Karpas-422 (cell line): ENCODE measurements around the gene CXCR5. TPM values are rescaled to one million over a fixed set of nuclear protein-coding genes. Genes with fewer than 3 reads are reported as not detected.
A peak's percentile ranks its signal among the peaks of the same experiment; 100 is the strongest.
"Not testable (repeated sequence)": the region's sequence is repeated elsewhere in the genome, so short reads cannot be mapped to it uniquely, and the experiment has no call there.

Experiments
- DNase-seq: peaks from one replicate; pipeline ENCODE4 v3.0.0-alpha.2; 2015
- H2AFZ ChIP-seq: fragments of 200-600 bp; sonication (generic); 2 replicates; pipeline ENCODE4 v1.6.1; 2014; ENCODE audit warnings: antibody characterized with exemption, low read length, mixed read lengths
- H3K27ac ChIP-seq: fragments of 200-600 bp; sonication (generic); 2 replicates; pipeline ENCODE4 v1.5.1; 2014; ENCODE audit warnings: mild to moderate bottlenecking, low read length, moderate library complexity
- H3K27me3 ChIP-seq: fragments of 200-600 bp; sonication (generic); 2 replicates; pipeline ENCODE4 v1.6.1; 2014; ENCODE audit warnings: low read length, mixed read lengths
- H3K36me3 ChIP-seq: fragments of 200-600 bp; sonication (generic); 2 replicates; pipeline ENCODE4 v1.6.1; 2014; ENCODE audit warnings: low read length, mixed read lengths; ENCODE audit not compliant: insufficient read depth
- H3K4me1 ChIP-seq: fragments of 200-600 bp; sonication (generic); 2 replicates; pipeline ENCODE4 v1.6.1; 2014; ENCODE audit warnings: mild to moderate bottlenecking, low read length, mixed read lengths
- H3K4me2 ChIP-seq: fragments of 200-600 bp; sonication (generic); 2 replicates; pipeline ENCODE4 v1.6.1; 2014; ENCODE audit warnings: low read length, low read depth, mild to moderate bottlenecking; ENCODE audit not compliant: poor library complexity, severe bottlenecking
- H3K4me3 ChIP-seq: fragments of 200-600 bp; sonication (generic); 2 replicates; pipeline ENCODE4 v1.5.1; 2014; ENCODE audit warnings: mild to moderate bottlenecking, antibody characterized with exemption, low read length, mixed read lengths
- H3K79me2 ChIP-seq: fragments of 200-600 bp; sonication (generic); 2 replicates; pipeline ENCODE4 v1.6.1; 2014; ENCODE audit warnings: mild to moderate bottlenecking, low read length, mixed read lengths
- H3K9ac ChIP-seq: fragments of 200-600 bp; sonication (generic); 2 replicates; pipeline ENCODE4 v1.6.0; 2014; ENCODE audit warnings: low read length
- H3K9me2 ChIP-seq: fragments of 200-600 bp; sonication (generic), shearing (Covaris generic); replicated peaks from 2 replicates; pipeline ENCODE4 v1.6.0; 2014; ENCODE audit warnings: mild to moderate bottlenecking, low read length, moderate library complexity; ENCODE audit not compliant: insufficient read depth
- H3K9me3 ChIP-seq: fragments of 300-700, 200-600 bp; sonication (generic); 2 replicates; pipeline ENCODE4 v1.6.1; 2014; ENCODE audit warnings: low read length, mixed read lengths
- H4K20me1 ChIP-seq: fragments of 200-600 bp; sonication (generic); 2 replicates; pipeline ENCODE4 v1.6.1; 2014; ENCODE audit warnings: mild to moderate bottlenecking, antibody characterized with exemption, low read length, low read depth; ENCODE audit not compliant: insufficient read depth
- total RNA-seq: library from RNA; depleted of rRNA; stranded (reverse); fragments of >200 nt; shearing (Covaris generic); gene quantifications from 2 replicates; pipeline ENCODE4 v1.2.3, GENCODE V29; 2014; ENCODE audit warnings: low replicate concordance; rRNA removed

The CXCR5 gene, protein sequence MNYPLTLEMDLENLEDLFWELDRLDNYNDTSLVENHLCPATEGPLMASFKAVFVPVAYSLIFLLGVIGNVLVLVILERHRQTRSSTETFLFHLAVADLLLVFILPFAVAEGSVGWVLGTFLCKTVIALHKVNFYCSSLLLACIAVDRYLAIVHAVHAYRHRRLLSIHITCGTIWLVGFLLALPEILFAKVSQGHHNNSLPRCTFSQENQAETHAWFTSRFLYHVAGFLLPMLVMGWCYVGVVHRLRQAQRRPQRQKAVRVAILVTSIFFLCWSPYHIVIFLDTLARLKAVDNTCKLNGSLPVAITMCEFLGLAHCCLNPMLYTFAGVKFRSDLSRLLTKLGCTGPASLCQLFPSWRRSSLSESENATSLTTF
- total RNA-seq = 0.71 and 1.2 TPM in 2 replicates

GRCh38 chr11:118883368-118884071 lies at the start of gene CXCR5:
TSS of gene CXCR5 (plus strand) at chr11:118883892. CDS start at chr11:118883942, 50 bp downstream.
- no peaks in the 10 kb centered on the region for H4K20me1 ChIP-seq
- H3K4me3 ChIP-seq = peak within 1 kb of the TSS; percentile 25; the same call in 1 of the 2 replicates
- no peak within 1 kb of the TSS for H3K27ac ChIP-seq
- H3K36me3 ChIP-seq = no peaks in the 10 kb centered on the region
- H3K4me2 ChIP-seq = peak within 1 kb of the TSS; percentile 56
- no peaks in the 10 kb centered on the region for H3K9me3 ChIP-seq
- H3K27me3 ChIP-seq = no peaks in the 10 kb centered on the region
- peak; percentile 78 for DNase-seq
- peak within 1 kb of the TSS; percentile 43 for H3K9ac ChIP-seq
- H3K9me2 ChIP-seq = no peaks in the 10 kb centered on the region
- no peak within 1 kb of the TSS for H2AFZ ChIP-seq
- H3K4me1 ChIP-seq = peaks cover 29% of the 10 kb centered on the region
- no peaks in the 10 kb centered on the region for H3K79me2 ChIP-seq

GRCh38 chr11:118834427-118835028 lies 49.2 kb upstream of the CXCR5 start:
- no peak overlapping the region for H3K4me3 ChIP-seq

GRCh38 chr11:118837868-118838267 lies 45.8 kb upstream of the CXCR5 start:
- no peak overlapping the region for H3K4me2 ChIP-seq
- H3K9me2 ChIP-seq = no peaks in the 10 kb centered on the region
- no peak overlapping the region for H3K27ac ChIP-seq

More at GRCh38 chr11:118834427-118835028, 49.2 kb upstream of the CXCR5 start:
- Histone ChIP-seq H3K4me2 (no peak overlapping the region), H3K27me3 (no peaks in the 10 kb centered on the region), H3K36me3 (no peaks in the 10 kb centered on the region), H2AFZ (no peak overlapping the region), H4K20me1 (no peaks in the 10 kb centered on the region), H3K9me3 (no peaks in the 10 kb centered on the region), H3K27ac (no peak overlapping the region), H3K4me1 (no peaks in the 10 kb centered on the region; the same call in 1 of the 2 replicates), H3K9me2 (no peaks in the 10 kb centered on the region), H3K9ac (no peak overlapping the region), H3K79me2 (no peaks in the 10 kb centered on the region)
- no peak for DNase-seq

DNA sequence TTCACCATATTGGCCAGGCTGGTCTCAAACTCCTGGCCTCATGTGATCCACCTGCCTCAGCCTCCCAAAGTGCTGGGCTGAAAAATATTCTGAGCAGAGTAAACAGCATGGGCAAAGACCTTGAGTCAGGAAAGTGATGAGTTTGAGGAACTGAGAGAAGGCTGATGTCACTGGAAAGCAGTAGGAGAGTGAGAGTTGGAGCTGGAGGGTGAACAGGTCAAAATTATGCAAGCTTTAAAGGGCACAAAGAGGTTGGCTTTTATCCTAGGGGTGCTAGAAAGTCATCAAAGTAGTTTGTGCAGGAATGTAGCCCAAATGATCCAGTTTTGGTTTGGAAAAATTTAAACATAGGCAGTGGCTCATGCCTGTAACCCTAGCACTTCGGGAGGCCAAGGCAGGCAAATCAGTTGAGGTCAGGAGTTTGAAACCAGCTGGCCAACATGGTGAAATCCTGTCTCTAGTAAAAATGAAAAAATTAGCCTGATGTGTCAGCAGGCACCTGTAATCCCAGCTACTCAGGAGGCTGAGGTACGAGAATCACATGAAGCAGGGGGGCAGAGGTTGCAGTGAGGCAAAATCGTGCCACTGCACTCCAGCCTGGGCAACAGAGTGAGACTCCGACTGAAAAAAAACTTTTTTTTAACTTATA lies 44.7 kb upstream of the CXCR5 start:
- no peaks in the 10 kb centered on the region for H3K36me3 ChIP-seq
- H3K4me1 ChIP-seq = no peaks in the 10 kb centered on the region; the same call in 1 of the 2 replicates
- H3K9me3 ChIP-seq = no peaks in the 10 kb centered on the region
- no peak overlapping the region for H2AFZ ChIP-seq
- no peak overlapping the region for H3K4me2 ChIP-seq
- no peaks in the 10 kb centered on the region for H3K27me3 ChIP-seq
- no peaks in the 10 kb centered on the region for H4K20me1 ChIP-seq
- no peak for DNase-seq
- H3K27ac ChIP-seq = no peak overlapping the region
- H3K4me3 ChIP-seq = no peak overlapping the region
- no peak overlapping the region for H3K9ac ChIP-seq
- no peaks in the 10 kb centered on the region for H3K9me2 ChIP-seq
- no peaks in the 10 kb centered on the region for H3K79me2 ChIP-seq

More at GRCh38 chr11:118837868-118838267, 45.8 kb upstream of the CXCR5 start:
- Histone ChIP-seq H3K9ac (no peak overlapping the region), H3K36me3 (no peaks in the 10 kb centered on the region), H2AFZ (no peak overlapping the region), H3K4me3 (no peak overlapping the region), H3K79me2 (no peaks in the 10 kb centered on the region), H3K27me3 (no peaks in the 10 kb centered on the region), H3K4me1 (no peaks in the 10 kb centered on the region; the same call in 1 of the 2 replicates), H4K20me1 (no peaks in the 10 kb centered on the region), H3K9me3 (no peaks in the 10 kb centered on the region)
- DNase-seq = no peak

DNA sequence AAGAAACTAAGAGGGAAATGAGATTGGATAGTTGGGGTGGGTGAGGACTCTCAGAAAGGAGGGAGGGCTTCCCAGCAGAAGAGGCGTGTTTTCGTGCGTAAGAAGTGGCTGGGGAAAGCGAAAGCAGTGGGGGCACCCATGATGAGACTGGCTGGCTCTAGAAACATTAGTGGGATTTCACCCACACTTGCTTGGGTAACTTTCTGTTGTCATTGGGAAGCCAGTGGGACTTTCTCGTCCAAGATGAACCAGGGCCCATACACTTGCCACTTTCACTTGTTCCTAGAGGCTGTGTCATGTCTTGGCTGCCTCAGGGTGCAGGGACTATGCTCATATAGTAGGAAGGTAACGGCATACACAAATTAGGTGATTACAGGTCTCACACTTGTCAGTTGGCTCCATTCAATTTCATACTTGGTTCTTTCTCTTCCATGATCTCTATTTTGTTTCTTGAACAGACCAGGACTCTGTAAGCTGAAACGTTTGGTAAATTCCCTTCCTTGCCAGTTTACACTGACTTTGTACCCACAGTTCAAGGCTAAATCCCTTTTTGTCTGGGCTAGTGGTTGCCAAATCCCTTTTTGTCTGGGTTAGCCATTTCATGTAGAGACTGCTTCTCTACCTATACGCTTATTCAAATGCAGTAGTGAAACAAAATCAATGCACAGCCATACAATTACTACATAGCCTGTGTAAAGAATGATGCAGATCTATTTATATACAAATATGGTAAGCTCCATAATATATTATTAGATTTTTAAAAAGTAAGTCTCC lies 42.0 kb upstream of the CXCR5 start:
- H3K9me3 ChIP-seq = no peaks in the 10 kb centered on the region
- no peaks in the 10 kb centered on the region for H4K20me1 ChIP-seq
- no peak overlapping the region for H2AFZ ChIP-seq
- no peaks in the 10 kb centered on the region for H3K36me3 ChIP-seq
- H3K4me1 ChIP-seq = no peaks in the 10 kb centered on the region; the same call in 1 of the 2 replicates
- DNase-seq = no peak
- H3K4me3 ChIP-seq = no peak overlapping the region
- H3K79me2 ChIP-seq = no peaks in the 10 kb centered on the region
- no peaks in the 10 kb centered on the region for H3K9me2 ChIP-seq
- H3K9ac ChIP-seq = no peak overlapping the region
- H3K27me3 ChIP-seq = no peaks in the 10 kb centered on the region
- H3K4me2 ChIP-seq = no peak overlapping the region
- no peak overlapping the region for H3K27ac ChIP-seq

GRCh38 chr11:118842369-118842768 lies 41.3 kb upstream of the CXCR5 start:
- Histone ChIP-seq H3K4me3 (no peak overlapping the region), H3K4me1 (no peaks in the 10 kb centered on the region; the same call in 1 of the 2 replicates), H4K20me1 (no peaks in the 10 kb centered on the region), H3K27ac (no peak overlapping the region), H3K27me3 (no peaks in the 10 kb centered on the region), H3K79me2 (no peaks in the 10 kb centered on the region), H3K36me3 (no peaks in the 10 kb centered on the region), H3K4me2 (no peak overlapping the region), H3K9me2 (no peaks in the 10 kb centered on the region), H3K9ac (no peak overlapping the region), H2AFZ (no peak overlapping the region), H3K9me3 (no peaks in the 10 kb centered on the region)
- DNase-seq = no peak

DNA sequence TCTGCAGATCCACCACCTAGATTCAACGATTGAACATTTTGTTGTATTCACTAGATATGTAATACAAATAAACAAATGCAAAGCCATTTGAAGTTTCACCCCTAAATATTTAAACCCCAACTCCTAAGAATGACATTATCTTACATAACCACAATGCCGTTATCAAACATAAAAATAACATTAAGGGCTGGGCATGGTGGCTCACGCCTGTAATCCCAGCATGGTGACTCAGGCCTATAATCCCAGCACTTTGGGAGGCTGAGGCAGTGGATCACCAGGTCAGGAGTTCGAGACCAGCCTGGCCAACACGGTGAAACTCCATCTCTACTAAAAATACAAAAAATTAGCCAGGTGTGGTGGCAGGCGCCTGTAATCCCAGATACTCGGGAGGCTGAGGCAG lies 40.8 kb upstream of the CXCR5 start:
- not testable (repeated sequence) for H4K20me1 ChIP-seq, H3K27me3 ChIP-seq, H3K9me3 ChIP-seq, H3K79me2 ChIP-seq, DNase-seq, H3K4me3 ChIP-seq, H3K4me1 ChIP-seq, H3K4me2 ChIP-seq, H3K9me2 ChIP-seq, H3K9ac ChIP-seq, H3K36me3 ChIP-seq, H3K27ac ChIP-seq, H2AFZ ChIP-seq
